ENCODE data around the gene TPSD1. TPM values are rescaled to one million over a fixed set of nuclear protein-coding genes. Genes with fewer than 3 reads are reported as not detected.

TPSD1 gene
- total and polyA plus RNA-seq, 2 experiments from 2014 or later: not detected

DNA sequence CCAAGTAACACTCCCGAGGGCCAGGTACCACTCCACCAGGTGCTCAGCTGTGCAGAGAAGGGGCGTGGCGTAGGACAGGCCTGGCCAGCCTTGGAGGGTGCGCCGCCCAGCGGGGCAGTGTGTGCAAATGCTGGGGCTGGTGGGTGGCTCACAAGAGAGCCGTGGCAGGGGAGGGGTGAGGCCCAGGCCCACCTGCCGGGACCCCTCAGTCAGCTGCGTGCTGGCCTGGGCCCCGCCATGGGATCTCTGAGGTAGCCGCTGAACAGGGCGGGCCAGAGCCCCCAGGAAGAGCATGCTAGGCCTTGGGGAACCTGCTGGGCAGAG is 39.6 kb upstream of the TPSD1 start:
- WGBS, 2 experiments (ENCODE audit: low coverage in 1 of 2, low lambda C conversion rate in 2 of 2, missing lambda C conversion rate in 2 of 2): 79 to 80% methylated on average over 12 of the region's 12 CpGs
- Histone ChIP-seq H3K27ac (no peak overlapping the region), H3K9ac (no peak overlapping the region), H3K79me2 (ENCODE audit: insufficient read depth) (no peaks in the 10 kb centered on the region), H3K4me1 (ENCODE audit: insufficient read depth) (no peaks in the 10 kb centered on the region), H3K9me2 (ENCODE audit: insufficient read depth) (no peaks in the 10 kb centered on the region), H3K4me3 (no peak overlapping the region), H3K4me2 (ENCODE audit: unreplicated experiment) (no peak overlapping the region), H4K20me1 (ENCODE audit: insufficient read depth) (no peaks in the 10 kb centered on the region), H3K27me3 (replicated peaks; ENCODE audit: insufficient read depth) (no peaks in the 10 kb centered on the region), H3F3A (ENCODE audit: insufficient read depth) (no peaks in the 10 kb centered on the region), H3K9me3 (ENCODE audit: low read depth) (no peaks in the 10 kb centered on the region), H2AFZ (no peak overlapping the region), H3K36me3 (ENCODE audit: low read depth) (no peaks in the 10 kb centered on the region)
- no peak for DNase-seq
- in situ Hi-C loops (cut with MboI): no loop called here
- TF ChIP-seq EZH2phosphoT487 (IDR thresholded peaks at IDR 0.05; ENCODE audit: insufficient read depth, low read depth): no peak
- TF ChIP-seq EZH2 (IDR thresholded peaks at IDR 0.05; ENCODE audit: insufficient read depth, poor library complexity, severe bottlenecking): no peak

DNA sequence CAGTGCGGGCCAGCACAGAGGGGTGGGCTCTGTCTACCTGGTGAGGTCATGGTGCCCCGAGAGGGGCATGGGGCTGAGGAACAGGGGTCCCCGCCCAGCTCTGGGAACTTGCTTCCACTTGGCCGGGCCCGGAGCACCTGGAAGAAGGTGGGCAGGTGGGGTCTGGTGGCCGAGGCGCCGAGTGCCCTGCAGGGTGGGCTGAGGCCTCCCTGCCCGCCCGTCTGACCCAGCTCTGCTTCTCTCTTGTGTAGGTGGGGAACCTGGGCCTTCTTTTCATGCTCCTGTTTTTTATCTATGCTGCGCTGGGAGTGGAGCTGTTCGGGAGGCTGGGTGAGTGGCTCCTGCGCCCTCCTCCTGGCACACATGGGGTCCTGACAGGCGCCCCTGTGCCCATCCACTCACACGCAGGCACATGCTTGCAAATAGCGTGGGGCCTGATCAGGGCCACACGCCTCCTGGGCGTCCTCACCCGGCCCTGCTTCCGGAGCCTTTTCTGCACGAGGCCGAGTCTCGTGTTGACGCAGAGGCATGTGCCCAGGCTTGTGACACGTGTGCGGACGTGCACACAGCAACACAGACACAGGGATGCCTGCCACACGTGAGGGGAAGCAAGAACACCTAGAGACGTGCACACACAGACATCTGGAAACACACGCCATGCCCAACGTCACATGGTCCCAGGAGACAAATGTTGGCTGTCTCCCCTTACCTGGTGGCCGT is 39.0 kb upstream of the TPSD1 start:
- TF ChIP-seq EZH2 (IDR thresholded peaks at IDR 0.05; ENCODE audit: insufficient read depth, poor library complexity, severe bottlenecking) (no peak), EZH2phosphoT487 (IDR thresholded peaks at IDR 0.05; ENCODE audit: insufficient read depth, low read depth) (no peak)
- in situ Hi-C loops (cut with MboI): no loop called here
- H3K27me3 ChIP-seq (replicated peaks; ENCODE audit: insufficient read depth): no peaks in the 10 kb centered on the region

DNA sequence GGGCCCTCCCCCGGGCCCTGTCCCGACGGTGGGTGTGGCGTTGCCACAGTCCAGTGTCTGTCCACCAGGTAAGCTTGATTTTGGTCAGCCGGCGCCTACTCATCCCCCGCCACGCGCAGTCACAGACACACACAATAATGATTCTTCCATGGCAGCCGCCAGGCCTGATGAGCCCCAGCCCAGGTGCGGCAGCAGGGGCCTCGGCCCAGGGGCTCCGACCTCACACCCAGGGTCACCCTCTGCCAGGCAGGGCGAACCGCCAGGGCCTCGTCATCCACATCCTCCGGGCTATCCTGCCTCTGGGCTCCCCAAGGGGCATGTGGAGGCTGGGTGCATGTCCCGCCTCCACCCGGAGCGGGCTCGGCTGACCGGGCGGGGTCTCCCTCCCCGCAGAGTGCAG is 38.3 kb upstream of the TPSD1 start:
- H3K36me3 ChIP-seq (ENCODE audit: low read depth): no peaks in the 10 kb centered on the region
- no peak overlapping the region for H2AFZ ChIP-seq
- no peaks in the 10 kb centered on the region for H3K4me1 ChIP-seq (ENCODE audit: insufficient read depth)
- H3K9ac ChIP-seq: no peak overlapping the region
- no peaks in the 10 kb centered on the region for H3K27me3 ChIP-seq (replicated peaks; ENCODE audit: insufficient read depth)
- no peak for DNase-seq
- 78 to 79% methylated on average over 23 to 24 of the region's 24 CpGs for WGBS, 2 experiments (ENCODE audit: low coverage in 1 of 2, low lambda C conversion rate in 2 of 2, missing lambda C conversion rate in 2 of 2)
- no peak overlapping the region for H3K27ac ChIP-seq
- H3K9me2 ChIP-seq (ENCODE audit: insufficient read depth): no peaks in the 10 kb centered on the region
- H3K4me3 ChIP-seq: no peak overlapping the region
- no peaks in the 10 kb centered on the region for H3K79me2 ChIP-seq (ENCODE audit: insufficient read depth)
- no peaks in the 10 kb centered on the region for H3F3A ChIP-seq (ENCODE audit: insufficient read depth)
- H3K4me2 ChIP-seq (ENCODE audit: unreplicated experiment): no peak overlapping the region
- no peaks in the 10 kb centered on the region for H4K20me1 ChIP-seq (ENCODE audit: insufficient read depth)
- no peaks in the 10 kb centered on the region for H3K9me3 ChIP-seq (ENCODE audit: low read depth)
- no peak for TF ChIP-seq EZH2 (IDR thresholded peaks at IDR 0.05; ENCODE audit: insufficient read depth, poor library complexity, severe bottlenecking)
- TF ChIP-seq EZH2phosphoT487 (IDR thresholded peaks at IDR 0.05; ENCODE audit: insufficient read depth, low read depth): no peak
- in situ Hi-C loops (cut with MboI): no loop called here

More for the DNA sequence above, 39.0 kb upstream of the TPSD1 start:
- H2AFZ ChIP-seq: no peak overlapping the region
- no peak overlapping the region for H3K27ac ChIP-seq
- H3K79me2 ChIP-seq (ENCODE audit: insufficient read depth): no peaks in the 10 kb centered on the region
- no peaks in the 10 kb centered on the region for H3K36me3 ChIP-seq (ENCODE audit: low read depth)
- H3K4me1 ChIP-seq (ENCODE audit: insufficient read depth): no peaks in the 10 kb centered on the region
- no peak overlapping the region for H3K4me3 ChIP-seq
- H4K20me1 ChIP-seq (ENCODE audit: insufficient read depth): no peaks in the 10 kb centered on the region
- H3K4me2 ChIP-seq (ENCODE audit: unreplicated experiment): no peak overlapping the region
- H3K9me3 ChIP-seq (ENCODE audit: low read depth): no peaks in the 10 kb centered on the region
- WGBS, 2 experiments (ENCODE audit: low coverage in 1 of 2, low lambda C conversion rate in 2 of 2, missing lambda C conversion rate in 2 of 2): 61 to 65% methylated on average over 27 of the region's 32 CpGs
- DNase-seq: no peak
- H3F3A ChIP-seq (ENCODE audit: insufficient read depth): no peaks in the 10 kb centered on the region
- no peaks in the 10 kb centered on the region for H3K9me2 ChIP-seq (ENCODE audit: insufficient read depth)
- H3K9ac ChIP-seq: no peak overlapping the region

DNA sequence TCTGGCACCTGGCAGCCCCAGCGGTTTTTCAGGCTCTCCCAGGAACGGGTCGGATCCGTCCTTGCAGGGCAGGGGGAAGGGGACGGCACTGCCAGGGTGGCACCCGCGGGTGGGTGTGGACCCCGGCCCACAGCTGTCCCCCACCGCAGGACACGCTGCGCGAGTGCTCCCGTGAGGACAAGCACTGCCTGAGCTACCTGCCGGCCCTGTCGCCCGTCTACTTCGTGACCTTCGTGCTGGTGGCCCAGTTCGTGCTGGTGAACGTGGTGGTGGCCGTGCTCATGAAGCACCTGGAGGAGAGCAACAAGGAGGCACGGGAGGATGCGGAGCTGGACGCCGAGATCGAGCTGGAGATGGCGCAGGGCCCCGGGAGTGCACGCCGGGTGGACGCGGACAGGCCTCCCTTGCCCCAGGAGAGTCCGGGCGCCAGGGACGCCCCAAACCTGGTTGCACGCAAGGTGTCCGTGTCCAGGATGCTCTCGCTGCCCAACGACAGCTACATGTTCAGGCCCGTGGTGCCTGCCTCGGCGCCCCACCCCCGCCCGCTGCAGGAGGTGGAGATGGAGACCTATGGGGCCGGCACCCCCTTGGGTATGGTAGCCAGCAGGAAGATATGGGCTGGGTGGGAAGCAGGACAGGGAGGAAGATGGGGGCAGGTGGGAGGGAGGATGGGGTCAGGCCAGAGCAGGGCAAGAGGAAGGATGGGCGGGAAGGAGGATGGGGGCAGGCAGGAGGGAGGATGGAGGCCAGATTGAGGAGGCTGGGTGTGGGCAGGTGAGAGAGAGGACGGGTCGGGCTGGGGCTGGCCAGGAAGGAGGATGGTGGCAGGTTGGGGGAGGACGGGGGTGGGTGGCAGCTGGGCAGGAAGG is 37.6 kb upstream of the TPSD1 start:
- Histone ChIP-seq H3K36me3 (ENCODE audit: low read depth) (no peaks in the 10 kb centered on the region), H3K4me1 (ENCODE audit: insufficient read depth) (no peaks in the 10 kb centered on the region), H3K4me2 (ENCODE audit: unreplicated experiment) (no peak overlapping the region), H3K4me3 (no peak overlapping the region), H4K20me1 (ENCODE audit: insufficient read depth) (no peaks in the 10 kb centered on the region), H3K27me3 (replicated peaks; ENCODE audit: insufficient read depth) (no peaks in the 10 kb centered on the region), H2AFZ (no peak overlapping the region), H3F3A (ENCODE audit: insufficient read depth) (no peaks in the 10 kb centered on the region), H3K9me3 (ENCODE audit: low read depth) (no peaks in the 10 kb centered on the region), H3K79me2 (ENCODE audit: insufficient read depth) (no peaks in the 10 kb centered on the region), H3K27ac (no peak overlapping the region), H3K9ac (no peak overlapping the region), H3K9me2 (ENCODE audit: insufficient read depth) (no peaks in the 10 kb centered on the region)
- TF ChIP-seq EZH2 (IDR thresholded peaks at IDR 0.05; ENCODE audit: insufficient read depth, poor library complexity, severe bottlenecking) (no peak), EZH2phosphoT487 (IDR thresholded peaks at IDR 0.05; ENCODE audit: insufficient read depth, low read depth) (no peak)
- in situ Hi-C loops (cut with MboI): no loop called here
- DNase-seq: no peak
- 81% methylated on average over 38 to 48 of the region's 49 CpGs for WGBS, 2 experiments (ENCODE audit: low coverage in 1 of 2, low lambda C conversion rate in 2 of 2, missing lambda C conversion rate in 2 of 2)
